CD4-positive, alpha-beta memory T cell (primary cell): ENCODE measurements around the gene ERVMER34-1. TPM values are rescaled to one million over a fixed set of nuclear protein-coding genes. Genes with fewer than 3 reads are reported as not detected.

Source experiments
- CTCF ChIA-PET: fragments of 350-600 bp; sonication (Branson Sonifier 250); formaldehyde crosslinking; loops from one replicate; lab custom pipeline; 2021; ENCODE audit warnings: inconsistent platforms; ENCODE audit not compliant: partially characterized antibody; lab: Charles Lee
- POLR2A ChIA-PET: fragments of 350-600 bp; sonication (Branson Sonifier 250); formaldehyde crosslinking; loops from one replicate; lab custom pipeline; 2021; ENCODE audit not compliant: partially characterized antibody; lab: Charles Lee
- DNase-seq, 5 donors: peaks; one replicate each; pipeline versions ENCODE4 v3.0.0 to v3.0.0-alpha.2; 2020 to 2022; ENCODE audit warnings: mixed read lengths in 1 of 5
- H3K27ac ChIP-seq: one replicate; pipeline ENCODE4 v1.7.0; 2013; ENCODE audit warnings: low read depth, low read length
- H3K27me3 ChIP-seq: 2 replicates; pipeline ENCODE4 v1.7.0; 2013; ENCODE audit warnings: mild to moderate bottlenecking, low read length, moderate library complexity; ENCODE audit not compliant: insufficient read depth
- H3K36me3 ChIP-seq: 2 replicates; pipeline ENCODE4 v1.7.0; 2013; ENCODE audit warnings: mild to moderate bottlenecking, low read length, moderate library complexity; ENCODE audit not compliant: insufficient read depth
- H3K4me1 ChIP-seq: 2 replicates; pipeline ENCODE4 v1.7.0; 2013; ENCODE audit warnings: mild to moderate bottlenecking, low read length, moderate library complexity; ENCODE audit not compliant: insufficient read depth
- H3K4me3 ChIP-seq, 2 donors: one replicate each; pipeline ENCODE4 v1.7.0; 2013; ENCODE audit warnings: low read length in 2 of 2, mild to moderate bottlenecking in 1 of 2
- H3K9me3 ChIP-seq, 2 donors: one replicate each; pipeline ENCODE4 v1.7.0; 2013; ENCODE audit warnings: low read length in 2 of 2, control low read depth in 1 of 2; ENCODE audit not compliant: control insufficient read depth in 1 of 2
- H3K27ac Mint-ChIP-seq, 7 donors: one replicate each; pipeline ENCODE4 v1.8.0; 2020 to 2021; ENCODE audit warnings: mixed read lengths in 7 of 7, mild to moderate bottlenecking in 6 of 7, inconsistent platforms in 3 of 7, moderate library complexity in 3 of 7
- H3K27me3 Mint-ChIP-seq, 2 donors: one replicate each; pipeline ENCODE4 v1.8.0; 2020 to 2021; ENCODE audit warnings: mixed read lengths in 2 of 2
- H3K36me3 Mint-ChIP-seq, 2 donors: one replicate each; pipeline ENCODE4 v1.8.0; 2020 to 2021; ENCODE audit warnings: mixed read lengths in 2 of 2, inconsistent platforms in 1 of 2, mild to moderate bottlenecking in 1 of 2
- H3K4me1 Mint-ChIP-seq, 4 donors: one replicate each; pipeline ENCODE4 v1.8.0; 2020 to 2021; ENCODE audit warnings: mixed read lengths in 4 of 4, mild to moderate bottlenecking in 1 of 4
- H3K4me3 Mint-ChIP-seq, 8 donors: one replicate each; pipeline ENCODE4 v1.8.0; 2020 to 2021; ENCODE audit warnings: mixed read lengths in 8 of 8, mild to moderate bottlenecking in 7 of 8, moderate library complexity in 6 of 8, inconsistent platforms in 3 of 8
- H3K9me3 Mint-ChIP-seq, 8 donors: one replicate each; pipeline ENCODE4 v1.8.0; 2020 to 2021; ENCODE audit warnings: mixed read lengths in 8 of 8, mild to moderate bottlenecking in 5 of 8, inconsistent platforms in 3 of 8, moderate library complexity in 1 of 8
- intact Hi-C: fragments of 100-400 bp; cut with micrococcal nuclease; formaldehyde crosslinking; loops from one replicate; pipeline ENCODE4 v1.15.1; 2023
- polyA plus RNA-seq, 2 donors: library from polyadenylated mRNA; unstranded; fragments of 300-500 nt; fragmentation: Illumina TruSeq; gene quantifications; one replicate each; pipeline ENCODE4 v1.2.3, GENCODE V29; 2021
- total RNA-seq, 2 experiments: library from RNA; stranded (reverse); gene quantifications; one replicate each; pipeline ENCODE4 v1.2.3, GENCODE V29; 2021

The ERVMER34-1 gene
- total and polyA plus RNA-seq, 4 experiments from 2014 or later: not detected

DNA sequence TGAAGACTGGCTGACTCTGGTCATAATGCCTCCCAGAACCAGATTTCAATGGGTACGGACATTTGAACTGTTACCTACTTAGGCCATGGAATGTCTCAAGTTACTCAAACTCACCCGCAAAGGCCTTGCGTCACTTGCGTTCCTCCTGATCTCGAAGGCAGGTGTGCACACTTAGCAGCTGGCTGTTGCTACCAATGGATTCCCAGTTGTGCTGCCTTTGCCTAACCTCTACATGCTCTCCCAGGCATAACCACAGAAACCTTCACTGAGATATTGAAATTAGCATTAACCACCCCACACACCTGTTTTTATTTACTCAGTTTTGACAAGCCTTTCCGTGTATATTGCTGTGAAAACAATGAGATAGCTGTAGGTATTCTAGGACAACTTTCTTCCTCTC lies 2.8 kb downstream of the ERVMER34-1 start:
- no peak for DNase-seq
- CTCF ChIA-PET: interaction anchor here (1.5 kb wide), 1 partner anchor 9 kb away, joined by 3 read pairs; no protein-coding TSS in a partner anchor

DNA sequence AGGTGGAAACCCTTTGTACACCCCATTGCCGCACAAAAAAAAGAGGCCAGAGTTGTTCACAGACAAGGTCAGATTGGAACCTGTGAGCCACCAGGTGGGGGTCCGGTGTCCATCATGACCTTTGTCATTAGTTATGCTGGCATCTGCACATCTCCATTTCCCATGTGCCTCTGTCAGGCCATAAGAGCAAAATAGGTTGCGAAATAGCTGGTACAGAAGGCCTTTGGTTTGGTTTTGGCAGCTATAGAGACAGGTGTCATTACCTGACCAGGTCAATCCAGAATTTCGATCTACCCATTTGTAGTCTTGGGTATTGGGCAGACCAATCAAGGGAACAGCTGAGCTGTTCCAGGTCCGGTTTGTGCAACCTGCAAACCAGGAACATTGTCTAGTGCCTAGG lies 6.6 kb downstream of the ERVMER34-1 start:
- Mint-ChIP-seq H3K27me3 (peaks cover 6 to 19% of the 10 kb centered on the region in 2 donors), H3K4me1 (no peaks in the 10 kb centered on the region), H3K36me3 (no peaks in the 10 kb centered on the region), H3K27ac (no peak overlapping the region), H3K4me3 (no peak overlapping the region), H3K9me3 (peaks cover 0 to 2% (median 0%) of the 10 kb centered on the region in 8 donors)
- Histone ChIP-seq H3K36me3 (no peaks in the 10 kb centered on the region), H3K27me3 (no peaks in the 10 kb centered on the region), H3K27ac (no peak overlapping the region), H3K9me3 (no peaks in the 10 kb centered on the region), H3K4me1 (no peaks in the 10 kb centered on the region), H3K4me3 (no peak overlapping the region)
- intact Hi-C loops: no loop called here
- no peak for DNase-seq
- POLR2A ChIA-PET: no interaction called here
- CTCF ChIA-PET: no interaction called here

More for the DNA sequence above, 2.8 kb downstream of the ERVMER34-1 start:
- Mint-ChIP-seq H3K4me1 (peaks cover 0 to 20% (median 5%) of the 10 kb centered on the region in 4 donors), H3K9me3 (peaks cover 0 to 5% (median 0%) of the 10 kb centered on the region in 8 donors), H3K4me3 (no peak overlapping the region), H3K36me3 (no peaks in the 10 kb centered on the region), H3K27ac (no peak overlapping the region), H3K27me3 (peaks cover 28 to 45% of the 10 kb centered on the region in 2 donors)
- Histone ChIP-seq H3K27ac (no peak overlapping the region), H3K4me3 (no peak overlapping the region), H3K27me3 (peaks cover 22% of the 10 kb centered on the region), H3K4me1 (peaks cover 13% of the 10 kb centered on the region), H3K9me3 (no peaks in the 10 kb centered on the region), H3K36me3 (no peaks in the 10 kb centered on the region)
- intact Hi-C loops: no loop called here
- POLR2A ChIA-PET: interaction anchor here (0.6 kb wide), 1 partner anchor 1188 kb away, joined by 3 read pairs; no protein-coding TSS in a partner anchor

DNA sequence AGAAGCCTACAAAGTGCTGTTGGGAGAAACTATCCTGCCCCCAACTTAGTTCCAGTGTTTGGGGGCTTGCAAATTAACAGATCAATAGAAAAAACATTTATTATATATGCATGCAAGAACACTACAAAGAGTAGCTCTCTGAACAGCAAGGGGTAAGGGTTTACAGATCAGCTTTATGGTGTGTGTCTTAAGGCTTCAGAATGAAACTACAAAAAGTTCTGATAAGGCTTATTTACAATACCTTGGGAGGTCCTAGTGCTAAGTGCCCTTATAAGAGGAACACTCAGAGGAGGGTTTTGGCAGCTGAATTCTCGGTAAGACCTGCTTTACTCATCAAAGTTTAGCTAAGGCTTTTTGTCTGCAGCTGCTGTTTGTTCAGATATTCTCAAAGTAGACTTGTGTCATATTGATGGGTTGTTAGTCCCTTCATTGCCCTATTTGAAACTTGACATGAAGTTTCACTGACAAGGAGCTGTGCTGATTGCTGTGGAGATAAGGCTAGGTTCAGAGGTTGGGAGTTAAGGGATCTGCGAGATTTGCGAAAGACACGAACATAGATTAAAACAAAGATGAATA lies 7.7 kb downstream of the ERVMER34-1 start:
- intact Hi-C loops: no loop called here
- Mint-ChIP-seq H3K9me3 (no peaks in the 10 kb centered on the region), H3K4me3 (no peak overlapping the region), H3K4me1 (no peaks in the 10 kb centered on the region), H3K27me3 (peaks cover 3 to 14% of the 10 kb centered on the region in 2 donors), H3K27ac (no peak overlapping the region), H3K36me3 (no peaks in the 10 kb centered on the region)
- H3K36me3 ChIP-seq: no peaks in the 10 kb centered on the region
- no peak for DNase-seq
- no peaks in the 10 kb centered on the region for H3K27me3 ChIP-seq
- H3K9me3 ChIP-seq: no peaks in the 10 kb centered on the region
- POLR2A ChIA-PET: no interaction called here
- no peak overlapping the region for H3K27ac ChIP-seq
- no peaks in the 10 kb centered on the region for H3K4me1 ChIP-seq
- no peak overlapping the region for H3K4me3 ChIP-seq
- CTCF ChIA-PET: no interaction called here

DNA sequence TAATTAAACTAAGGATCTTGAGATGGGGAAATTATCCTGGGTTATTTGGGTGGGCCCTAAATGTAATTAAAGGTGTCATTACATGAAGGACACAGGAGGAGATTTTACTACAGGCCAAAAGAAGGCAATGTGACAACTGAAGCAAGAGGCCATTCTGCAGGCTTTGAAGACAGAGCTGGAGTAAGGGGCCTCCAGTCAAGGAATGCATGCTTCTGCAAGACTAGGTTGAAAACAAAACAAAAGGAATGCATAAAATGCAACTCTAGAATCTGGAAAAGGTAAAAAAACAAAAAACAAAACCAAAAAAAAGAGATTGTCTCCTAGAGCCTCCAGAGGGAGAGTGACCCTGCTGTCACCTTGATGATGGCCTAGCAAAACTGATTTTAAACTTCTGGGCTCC lies 21.6 kb downstream of the ERVMER34-1 start:
- CTCF ChIA-PET: no interaction called here
- Histone ChIP-seq H3K9me3 (no peaks in the 10 kb centered on the region), H3K27ac (no peak overlapping the region), H3K36me3 (no peaks in the 10 kb centered on the region), H3K27me3 (no peaks in the 10 kb centered on the region), H3K4me3 (no peak overlapping the region), H3K4me1 (no peaks in the 10 kb centered on the region)
- Mint-ChIP-seq H3K9me3 (no peaks in the 10 kb centered on the region), H3K27me3 (peaks cover 0 to 1% of the 10 kb centered on the region in 2 donors), H3K4me1 (no peaks in the 10 kb centered on the region), H3K36me3 (no peaks in the 10 kb centered on the region), H3K27ac (no peak overlapping the region), H3K4me3 (no peak overlapping the region)
- intact Hi-C loops: no loop called here
- DNase-seq: no peak
- POLR2A ChIA-PET: no interaction called here

DNA sequence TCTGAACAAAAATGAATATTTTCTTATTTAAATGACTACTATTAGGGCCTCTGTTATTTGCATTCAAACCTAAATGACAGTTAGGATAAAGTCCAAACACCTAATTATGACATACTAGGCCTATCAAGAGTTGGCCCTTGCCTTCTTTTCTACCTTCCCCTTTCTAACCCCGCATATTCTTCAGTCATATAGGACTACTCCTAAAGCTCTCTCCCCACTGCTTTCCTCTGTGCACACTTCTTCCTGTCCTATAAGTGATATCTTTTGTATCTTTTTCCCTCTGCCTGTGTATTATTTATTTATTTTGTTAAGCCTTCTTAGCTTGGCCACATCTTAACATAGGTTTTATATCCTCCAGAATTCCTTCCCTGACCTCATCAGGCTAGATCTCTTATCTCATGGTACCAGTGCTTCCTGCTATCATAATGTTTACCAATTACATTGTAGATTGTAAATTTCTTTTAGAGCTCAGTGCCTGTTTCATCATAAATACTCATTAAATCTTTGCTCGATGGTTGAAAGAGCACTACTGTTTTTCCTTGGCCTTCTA lies 22.5 kb downstream of the ERVMER34-1 start:
- ChIA-PET CTCF (no interaction called here), POLR2A (no interaction called here)
- Histone ChIP-seq H3K36me3 (no peaks in the 10 kb centered on the region), H3K4me3 (no peak overlapping the region), H3K27ac (no peak overlapping the region), H3K9me3 (no peaks in the 10 kb centered on the region), H3K4me1 (no peaks in the 10 kb centered on the region), H3K27me3 (no peaks in the 10 kb centered on the region)
- intact Hi-C loops: no loop called here
- Mint-ChIP-seq H3K27ac (no peak overlapping the region), H3K9me3 (no peaks in the 10 kb centered on the region), H3K36me3 (no peaks in the 10 kb centered on the region), H3K27me3 (peaks cover 0 to 1% of the 10 kb centered on the region in 2 donors), H3K4me3 (no peak overlapping the region), H3K4me1 (no peaks in the 10 kb centered on the region)
- no peak for DNase-seq

DNA sequence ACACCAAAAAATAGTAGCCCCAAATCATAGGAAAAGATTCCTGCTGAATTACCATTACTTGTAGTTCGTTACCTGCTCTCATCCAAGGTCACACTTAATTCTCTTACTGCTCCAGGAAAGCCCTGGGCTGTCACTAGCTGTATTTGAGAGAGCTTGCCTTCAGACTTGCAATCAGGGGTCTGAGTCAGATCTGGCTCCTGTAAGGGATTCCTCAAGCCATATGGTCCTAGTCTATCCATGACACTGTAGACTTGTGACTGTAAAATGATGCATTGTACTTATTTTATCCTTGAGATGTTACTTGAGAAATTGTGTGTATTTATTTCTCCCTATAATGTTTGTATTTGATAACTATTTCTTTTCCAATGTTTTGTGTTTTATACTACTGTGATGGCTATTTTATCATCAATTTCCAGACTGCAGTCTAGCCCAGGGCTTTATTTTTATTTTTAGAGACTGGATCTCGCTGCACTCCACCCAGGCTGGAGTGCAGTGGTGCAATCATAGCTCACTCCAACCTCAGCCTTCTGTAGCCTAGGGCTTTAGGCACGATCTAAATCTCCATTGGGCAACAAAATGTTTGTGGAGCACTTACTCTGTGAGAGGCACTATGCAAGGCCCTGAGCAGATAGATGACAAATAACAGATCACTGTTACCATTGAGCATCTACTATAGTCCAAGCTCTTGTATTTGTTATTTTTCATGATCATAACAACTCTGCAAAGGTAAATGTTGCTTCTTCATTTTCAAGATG lies 24.2 kb downstream of the ERVMER34-1 start:
- Histone ChIP-seq H3K27me3 (no peaks in the 10 kb centered on the region), H3K36me3 (no peaks in the 10 kb centered on the region), H3K4me3 (no peak overlapping the region), H3K27ac (no peak overlapping the region), H3K9me3 (no peaks in the 10 kb centered on the region), H3K4me1 (peaks cover 4% of the 10 kb centered on the region)
- CTCF ChIA-PET: no interaction called here
- Mint-ChIP-seq H3K27ac (no peak overlapping the region), H3K4me3 (no peak overlapping the region), H3K36me3 (no peaks in the 10 kb centered on the region), H3K4me1 (peaks cover 4 to 8% (median 6%) of the 10 kb centered on the region in 4 donors), H3K9me3 (no peaks in the 10 kb centered on the region), H3K27me3 (peaks cover 0 to 1% of the 10 kb centered on the region in 2 donors)
- no peak for DNase-seq
- POLR2A ChIA-PET: interaction anchor here (3.3 kb wide), 1 partner anchor 15 kb away, joined by 19 read pairs; no protein-coding TSS in a partner anchor
- intact Hi-C loops: no loop called here
